WTC11 (cell line): ENCODE results near the gene NUTM2G. TPM values are rescaled to one million over a fixed set of nuclear protein-coding genes. Genes with fewer than 3 reads are reported as not detected.
A peak's percentile ranks its signal among the peaks of the same experiment; 100 is the strongest.
"Not testable (repeated sequence)": the region's sequence is repeated elsewhere in the genome, so short reads cannot be mapped to it uniquely, and the experiment has no call there.

Experiments used
- ATAC-seq: fragments of 200-7000 bp; cut with Tn5 transposase; 2 replicates; pipeline ENCODE4 v1.10.0; 2021; ENCODE audit warnings: mild to moderate bottlenecking, moderate library complexity
- CTCF ChIA-PET: fragments of 300-600 bp; sonication (Branson Sonifier 250); formaldehyde crosslinking; loops from one replicate; lab custom pipeline; 2021; ENCODE audit warnings: antibody characterized with exemption; lab: Charles Lee
- POLR2A ChIA-PET: fragments of 350-600 bp; sonication (Branson Sonifier 250); formaldehyde crosslinking; loops from one replicate; lab custom pipeline; 2021; ENCODE audit warnings: antibody characterized with exemption; lab: Charles Lee
- DNase-seq: peaks from one replicate; pipeline ENCODE4 v3.0.0; 2021; ENCODE audit warnings: low spot score
- H3K27ac Mint-ChIP-seq: 2 replicates; pipeline ENCODE4 v1.8.0; 2021; ENCODE audit warnings: mixed read lengths
- H3K27me3 Mint-ChIP-seq: 2 replicates; pipeline ENCODE4 v1.8.0; 2021; ENCODE audit warnings: low read depth, mild to moderate bottlenecking, moderate library complexity, mixed read lengths
- H3K36me3 Mint-ChIP-seq: 2 replicates; pipeline ENCODE4 v1.8.0; 2021; ENCODE audit warnings: mixed read lengths
- H3K4me1 Mint-ChIP-seq: 2 replicates; pipeline ENCODE4 v1.8.0; 2022; ENCODE audit warnings: mixed read lengths
- H3K4me3 Mint-ChIP-seq: 2 replicates; pipeline ENCODE4 v1.8.0; 2021; ENCODE audit warnings: mild to moderate bottlenecking, moderate library complexity, mixed read lengths
- H3K9me3 Mint-ChIP-seq: 2 replicates; pipeline ENCODE4 v1.8.0; 2021; ENCODE audit warnings: mixed read lengths
- total RNA-seq: library from RNA; stranded (reverse); gene quantifications from 3 replicates; pipeline ENCODE4 v1.2.3, GENCODE V29; 2021

The NUTM2G gene
- total RNA-seq, 1 experiment from 2014 or later, result 0.50 TPM

DNA sequence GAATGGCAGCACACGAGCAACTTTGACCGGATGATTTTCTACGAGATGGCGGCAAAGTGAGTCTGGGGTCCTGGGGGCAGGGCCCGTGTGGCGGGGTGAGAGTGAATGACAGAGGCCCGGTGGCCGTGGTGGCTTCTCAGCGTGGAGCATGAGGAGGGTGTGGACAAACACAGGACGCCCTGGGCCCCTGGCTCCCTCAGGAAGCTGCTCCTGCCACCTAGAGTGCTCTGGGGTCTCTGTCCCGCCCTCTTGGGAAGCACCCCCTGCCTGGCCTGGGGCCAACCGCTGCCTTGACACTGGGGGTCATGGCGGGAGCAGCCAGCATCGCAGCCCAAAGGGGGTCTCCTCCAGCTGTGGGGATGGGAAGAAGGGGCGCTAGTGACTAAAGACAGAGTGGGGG lies 6.8 kb downstream of the NUTM2G start:
- H3K27ac Mint-ChIP-seq, H3K4me1 Mint-ChIP-seq, H3K36me3 Mint-ChIP-seq, H3K4me3 Mint-ChIP-seq, CTCF ChIA-PET, DNase-seq, H3K27me3 Mint-ChIP-seq, ATAC-seq, H3K9me3 Mint-ChIP-seq, POLR2A ChIA-PET: not testable (repeated sequence)

- H3K4me3 Mint-ChIP-seq, ATAC-seq, H3K9me3 Mint-ChIP-seq, CTCF ChIA-PET, POLR2A ChIA-PET, H3K36me3 Mint-ChIP-seq, DNase-seq, H3K27me3 Mint-ChIP-seq, H3K4me1 Mint-ChIP-seq: not testable (repeated sequence)
- peak overlapping the region; percentile 44; the same call in 1 of the 2 replicates for H3K27ac Mint-ChIP-seq
Observed at GRCh38 chr9:96937442-96937841, 8.8 kb downstream of the NUTM2G start.

DNA sequence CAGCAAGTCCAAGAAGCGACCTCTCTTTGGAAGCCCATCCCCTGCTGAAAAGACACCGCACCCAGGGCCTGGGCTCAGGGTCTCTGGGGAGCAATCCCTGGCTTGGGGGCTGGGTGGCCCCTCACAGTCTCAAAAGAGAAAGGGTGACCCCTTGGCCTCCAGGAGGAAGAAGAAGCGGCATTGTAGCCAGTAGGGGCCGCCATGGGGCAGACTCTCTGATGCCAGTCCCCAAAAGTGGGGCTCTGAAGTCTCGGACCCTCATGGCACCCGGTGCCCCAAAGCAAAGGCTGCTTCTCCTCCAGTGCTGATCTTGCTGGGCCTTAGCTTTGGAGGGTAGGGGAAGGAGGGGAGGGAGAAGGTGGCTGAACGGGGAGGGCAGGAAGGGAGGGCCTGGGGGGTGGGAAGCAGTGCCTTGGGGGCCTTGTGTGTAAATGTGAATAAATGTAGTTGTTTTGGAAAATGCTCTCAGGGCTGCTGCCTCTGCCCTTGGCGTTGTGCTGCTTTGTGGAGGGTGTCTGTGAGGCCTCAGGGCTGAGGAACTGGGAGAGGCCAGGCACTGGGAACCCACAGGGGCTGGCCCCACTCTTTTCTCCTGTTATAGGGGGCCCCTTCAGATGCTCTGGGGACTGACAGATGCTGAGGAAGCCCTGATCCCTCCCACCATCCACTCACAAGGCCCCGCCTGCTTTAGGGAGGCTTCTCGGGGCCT lies 10.5 kb downstream of the NUTM2G start:
- H3K27ac Mint-ChIP-seq, H3K9me3 Mint-ChIP-seq, DNase-seq, H3K27me3 Mint-ChIP-seq, H3K36me3 Mint-ChIP-seq, H3K4me1 Mint-ChIP-seq, POLR2A ChIA-PET, H3K4me3 Mint-ChIP-seq, CTCF ChIA-PET: not testable (repeated sequence)
- peak; percentile 55 for ATAC-seq

DNA sequence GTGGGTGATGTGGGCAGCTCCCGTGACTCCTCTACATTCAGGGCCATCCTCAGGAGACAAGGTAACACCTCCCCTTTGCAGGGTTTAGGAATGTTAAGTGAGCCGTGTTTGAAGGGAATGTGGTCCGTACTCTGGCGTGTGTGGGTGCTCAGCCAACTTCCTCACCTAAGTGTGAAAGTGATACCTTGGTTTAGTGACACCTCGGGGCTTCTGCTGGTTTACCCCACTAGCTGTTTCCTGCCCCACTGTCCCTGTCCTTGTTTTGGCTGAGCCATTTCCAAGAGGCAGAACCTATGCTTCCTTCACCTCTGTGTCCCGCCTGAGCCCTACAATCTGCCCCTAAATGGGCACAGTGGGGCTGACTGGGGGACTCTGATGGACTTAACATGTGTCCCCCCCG lies 12.3 kb downstream of the NUTM2G start:
- H3K4me3 Mint-ChIP-seq, H3K9me3 Mint-ChIP-seq, POLR2A ChIA-PET: not testable (repeated sequence)

GRCh38 chr9:96941628-96942027 lies 13.0 kb downstream of the NUTM2G start:
- DNase-seq, CTCF ChIA-PET, H3K36me3 Mint-ChIP-seq, ATAC-seq, POLR2A ChIA-PET, H3K4me1 Mint-ChIP-seq, H3K27ac Mint-ChIP-seq, H3K4me3 Mint-ChIP-seq, H3K9me3 Mint-ChIP-seq, H3K27me3 Mint-ChIP-seq: not testable (repeated sequence)

More for the DNA sequence above, 12.3 kb downstream of the NUTM2G start:
- DNase-seq, CTCF ChIA-PET, ATAC-seq, H3K27me3 Mint-ChIP-seq, H3K4me1 Mint-ChIP-seq, H3K36me3 Mint-ChIP-seq, H3K27ac Mint-ChIP-seq: not testable (repeated sequence)

GRCh38 chr9:96942181-96942580 lies 13.5 kb downstream of the NUTM2G start:
- H3K27me3 Mint-ChIP-seq, DNase-seq, H3K4me3 Mint-ChIP-seq, POLR2A ChIA-PET, H3K4me1 Mint-ChIP-seq, H3K27ac Mint-ChIP-seq, H3K9me3 Mint-ChIP-seq, CTCF ChIA-PET, H3K36me3 Mint-ChIP-seq: not testable (repeated sequence)
- ATAC-seq, result peak; percentile 83

DNA sequence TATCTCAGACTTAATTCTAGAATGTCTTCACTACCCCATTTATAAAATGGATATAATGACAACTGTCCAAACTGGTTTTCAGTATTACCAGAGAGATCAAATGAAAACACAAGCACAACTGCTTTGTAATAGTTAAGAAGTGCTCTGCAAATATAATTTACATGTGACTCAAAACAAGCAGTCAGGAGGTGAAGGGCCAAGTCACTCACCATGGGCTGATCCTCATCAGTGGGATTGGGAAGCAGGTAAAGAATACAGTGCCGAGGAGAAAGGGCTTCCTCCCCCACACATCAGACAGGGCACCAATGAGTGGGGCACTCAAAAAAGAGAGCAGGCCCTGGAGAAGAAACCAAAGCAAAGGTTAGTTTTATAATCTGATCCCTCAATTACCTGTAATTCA lies 20.7 kb downstream of the NUTM2G start:
- H3K27me3 Mint-ChIP-seq, H3K27ac Mint-ChIP-seq, ATAC-seq, H3K4me3 Mint-ChIP-seq, H3K4me1 Mint-ChIP-seq, H3K9me3 Mint-ChIP-seq, POLR2A ChIA-PET, CTCF ChIA-PET, DNase-seq: not testable (repeated sequence)
- H3K36me3 Mint-ChIP-seq, result peaks cover 12% of the 10 kb centered on the region

DNA sequence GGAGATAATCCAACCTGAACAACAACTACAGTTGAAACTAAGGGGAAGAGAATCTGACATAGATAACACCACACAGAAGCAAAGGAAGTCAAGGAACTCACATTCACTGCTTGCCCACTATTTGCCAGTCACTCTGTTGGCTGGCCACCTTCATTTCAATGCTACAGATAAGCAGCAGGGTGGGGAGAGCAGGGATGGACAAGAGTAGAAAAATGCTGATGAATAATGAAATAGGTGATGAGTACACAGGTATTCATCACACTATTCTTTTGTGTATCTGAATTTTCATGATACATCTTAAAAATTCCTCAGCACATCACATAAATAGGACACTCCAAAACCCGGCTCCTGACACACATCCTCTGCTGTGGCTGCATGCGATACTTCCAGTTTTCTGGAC lies 21.9 kb downstream of the NUTM2G start:
- H3K4me3 Mint-ChIP-seq, POLR2A ChIA-PET, ATAC-seq, CTCF ChIA-PET, H3K4me1 Mint-ChIP-seq, DNase-seq, H3K27ac Mint-ChIP-seq, H3K9me3 Mint-ChIP-seq, H3K27me3 Mint-ChIP-seq: not testable (repeated sequence)
- peaks cover 12% of the 10 kb centered on the region for H3K36me3 Mint-ChIP-seq

- H3K27ac Mint-ChIP-seq, H3K9me3 Mint-ChIP-seq, H3K4me1 Mint-ChIP-seq, ATAC-seq, POLR2A ChIA-PET, H3K27me3 Mint-ChIP-seq, H3K36me3 Mint-ChIP-seq, H3K4me3 Mint-ChIP-seq, CTCF ChIA-PET: not testable (repeated sequence)
- peak; percentile 14 for DNase-seq
Observed at GRCh38 chr9:96967591-96967990, 38.9 kb downstream of the NUTM2G start.

DNA sequence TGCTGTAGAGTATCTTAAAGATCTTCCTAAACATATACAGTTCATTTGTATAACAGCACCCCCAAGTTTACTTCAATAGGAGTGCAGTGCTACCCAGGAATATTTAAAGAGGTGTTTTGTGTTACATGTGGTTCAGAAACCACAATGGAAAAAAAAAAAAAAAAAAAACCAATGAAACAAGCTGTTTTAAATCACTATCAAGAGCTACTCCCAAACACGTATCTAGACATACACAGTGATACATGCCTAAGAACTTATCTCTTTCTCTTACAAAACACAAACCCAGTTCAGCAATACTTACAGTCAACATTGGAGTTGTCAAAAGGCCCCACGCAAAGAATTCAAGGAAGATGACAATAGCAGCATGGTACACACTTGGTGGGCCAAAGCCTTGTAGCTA lies 43.9 kb downstream of the NUTM2G start:
- H3K4me3 Mint-ChIP-seq, POLR2A ChIA-PET, CTCF ChIA-PET, H3K4me1 Mint-ChIP-seq, DNase-seq, H3K9me3 Mint-ChIP-seq, H3K36me3 Mint-ChIP-seq, ATAC-seq, H3K27me3 Mint-ChIP-seq: not testable (repeated sequence)
- H3K27ac Mint-ChIP-seq, result peak overlapping the region; percentile 46; the same call in 1 of the 2 replicates

GRCh38 chr9:96974037-96974436 lies 45.4 kb downstream of the NUTM2G start:
- ATAC-seq, result peak; percentile 28; the same call in 1 of the 2 replicates
- CTCF ChIA-PET, H3K9me3 Mint-ChIP-seq, H3K27me3 Mint-ChIP-seq, POLR2A ChIA-PET, DNase-seq, H3K4me3 Mint-ChIP-seq, H3K4me1 Mint-ChIP-seq, H3K36me3 Mint-ChIP-seq: not testable (repeated sequence)
- 0 out of 2 replicates have a peak overlapping the region, but pooled peaks have one; percentile 60 for H3K27ac Mint-ChIP-seq

GRCh38 chr9:96983496-96984122 lies 55.0 kb downstream of the NUTM2G start:
- H3K36me3 Mint-ChIP-seq, POLR2A ChIA-PET, H3K27me3 Mint-ChIP-seq, H3K9me3 Mint-ChIP-seq, ATAC-seq, H3K4me3 Mint-ChIP-seq, CTCF ChIA-PET, DNase-seq: not testable (repeated sequence)
- Mint-ChIP-seq H3K27ac (peak overlapping the region; percentile 65; the same call in 1 of the 2 replicates), H3K4me1 (peaks cover 17% of the 10 kb centered on the region)
